ENCODE results near the gene RAD51B. TPM values are rescaled to one million over a fixed set of nuclear protein-coding genes. Genes with fewer than 3 reads are reported as not detected.

RAD51B gene
- total and polyA plus RNA-seq, 9 of the 15 experiments (the other 6 are each of a cell fraction or from before 2014, with no cell fraction given) = 8.5 to 17.3 (median 11.3) TPM

DNA sequence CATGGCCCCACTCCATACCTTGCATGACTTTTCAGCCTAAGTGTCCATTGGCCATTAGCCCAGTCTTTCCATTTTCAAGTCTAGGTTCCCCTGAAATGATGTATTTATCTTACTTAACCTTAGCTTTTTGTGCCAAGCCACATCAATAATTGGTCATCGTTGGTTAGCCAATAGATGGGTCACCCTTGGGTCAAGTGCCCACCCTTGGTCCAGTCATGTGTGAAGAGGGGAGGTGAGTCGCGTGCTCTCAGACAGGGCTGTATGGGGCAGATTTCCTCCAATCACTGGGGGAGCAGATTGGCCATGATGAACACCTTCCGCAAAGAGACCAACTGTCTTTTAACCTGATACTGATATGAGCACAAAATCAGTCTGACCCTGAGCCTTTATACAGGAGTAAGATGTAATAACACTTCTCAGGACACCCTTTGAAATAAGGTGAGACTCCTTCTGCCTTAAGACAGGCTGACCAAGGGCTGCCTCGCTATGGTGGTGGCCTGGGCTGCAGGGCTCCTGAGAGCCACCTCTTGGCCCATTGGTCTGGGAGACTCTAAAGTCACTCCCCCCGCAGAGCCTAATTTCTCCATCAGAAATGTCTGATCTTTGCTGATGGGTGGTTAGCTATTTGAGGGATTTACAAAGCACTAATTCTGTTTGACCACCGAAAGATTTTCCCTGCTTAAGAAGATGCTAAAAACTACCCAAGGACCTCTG, 830.1 kb downstream of the RAD51B start:
- H3K4me1 ChIP-seq (replicated peaks in 1 of 2; ENCODE audit: control insufficient read depth in 2 of 2, insufficient read depth in 2 of 2, low read length in 2 of 2) = peaks cover 11 to 26% of the 10 kb centered on the region in 2 experiments; a peak in 4 of 5 replicates
- no peak for DNase-seq (ENCODE audit: extremely low read depth in 1 of 4, low spot score in 3 of 4)
- H3K9me3 ChIP-seq (replicated peaks; ENCODE audit: control insufficient read depth, insufficient read depth, low read depth, low read length) = no peaks in the 10 kb centered on the region
- no peak overlapping the region for H2AFZ ChIP-seq (ENCODE audit: low read depth, low read length)
- CTCF ChIA-PET (ENCODE audit: low intra/inter-chr PET ratio) = no interaction called here
- H3K9ac ChIP-seq (ENCODE audit: insufficient read depth in 1 of 2, low read depth in 2 of 2, low read length in 2 of 2) = no peak overlapping the region
- H4K20me1 ChIP-seq (replicated peaks; ENCODE audit: control insufficient read depth, insufficient read depth, low read length) = no peaks in the 10 kb centered on the region
- H3K27ac ChIP-seq (ENCODE audit: extremely low read depth, low read depth, low read length) = no peak overlapping the region
- no peak overlapping the region for H3K4me3 ChIP-seq
- intact Hi-C loops (cut with micrococcal nuclease) = no loop called here
- FAIRE-seq = no peak
- no peak overlapping the region for H3K4me2 ChIP-seq (ENCODE audit: insufficient read depth, low read length)
- WGBS (ENCODE audit: insufficient coverage, low coverage, missing lambda C conversion rate) = 43% methylated on average over 7 of the region's 7 CpGs
- ATAC-seq = no peak
- POLR2A ChIA-PET = no interaction called here
- no peaks in the 10 kb centered on the region for H3K9me1 ChIP-seq (ENCODE audit: control insufficient read depth, insufficient read depth, low read length)
- no peaks in the 10 kb centered on the region for H3K79me2 ChIP-seq (ENCODE audit: control insufficient read depth, insufficient read depth, low read length)
- no peaks in the 10 kb centered on the region for H3K27me3 ChIP-seq (ENCODE audit: control insufficient read depth in 2 of 2, insufficient read depth in 2 of 2, low read length in 2 of 2)
- in situ Hi-C loops (cut with MboI) = no loop called here
- TF ChIP-seq TCFL5 (CRISPR knock-in tag; conservative IDR thresholded peaks at IDR 0.05) (no peak), ZNF764 (CRISPR knock-in tag; IDR thresholded peaks at IDR 0.05; ENCODE audit: low read depth) (no peak)
- TF ChIP-seq, protein P1, sequence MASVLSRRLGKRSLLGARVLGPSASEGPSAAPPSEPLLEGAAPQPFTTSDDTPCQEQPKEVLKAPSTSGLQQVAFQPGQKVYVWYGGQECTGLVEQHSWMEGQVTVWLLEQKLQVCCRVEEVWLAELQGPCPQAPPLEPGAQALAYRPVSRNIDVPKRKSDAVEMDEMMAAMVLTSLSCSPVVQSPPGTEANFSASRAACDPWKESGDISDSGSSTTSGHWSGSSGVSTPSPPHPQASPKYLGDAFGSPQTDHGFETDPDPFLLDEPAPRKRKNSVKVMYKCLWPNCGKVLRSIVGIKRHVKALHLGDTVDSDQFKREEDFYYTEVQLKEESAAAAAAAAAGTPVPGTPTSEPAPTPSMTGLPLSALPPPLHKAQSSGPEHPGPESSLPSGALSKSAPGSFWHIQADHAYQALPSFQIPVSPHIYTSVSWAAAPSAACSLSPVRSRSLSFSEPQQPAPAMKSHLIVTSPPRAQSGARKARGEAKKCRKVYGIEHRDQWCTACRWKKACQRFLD (CRISPR knock-in tag; IDR thresholded peaks at IDR 0.05) = no peak
- H3K36me3 ChIP-seq (ENCODE audit: control insufficient read depth, insufficient read depth, low read length) = no peaks in the 10 kb centered on the region
- BruUV-seq (replicated peaks) = no TSS peak

Measured in K562 (cell line).